Measurements from ENCODE around the gene NOP16.

Gene NOP16

DNA sequence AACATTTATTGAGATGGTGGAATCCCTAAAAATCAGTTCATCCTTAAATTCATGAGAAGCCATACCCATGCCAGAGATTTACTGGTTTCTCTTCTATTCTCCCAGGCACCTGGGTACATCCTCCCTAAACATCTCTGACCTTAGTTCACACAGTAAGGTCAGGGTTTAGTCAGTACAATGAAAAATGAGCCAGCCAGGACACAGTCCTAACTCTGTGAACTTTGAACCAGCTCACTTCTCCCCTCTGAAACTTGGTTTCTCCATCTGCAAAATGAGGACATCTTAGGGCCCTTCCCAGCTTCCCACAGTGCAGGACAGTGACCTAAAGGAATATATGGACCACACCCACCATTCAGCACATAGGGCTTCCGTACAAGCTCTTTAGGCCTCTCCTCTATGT is 1.9 kb downstream of the NOP16 start:
- no peak for DNase-seq (ENCODE audit: low read depth in 2 of 2)

DNA sequence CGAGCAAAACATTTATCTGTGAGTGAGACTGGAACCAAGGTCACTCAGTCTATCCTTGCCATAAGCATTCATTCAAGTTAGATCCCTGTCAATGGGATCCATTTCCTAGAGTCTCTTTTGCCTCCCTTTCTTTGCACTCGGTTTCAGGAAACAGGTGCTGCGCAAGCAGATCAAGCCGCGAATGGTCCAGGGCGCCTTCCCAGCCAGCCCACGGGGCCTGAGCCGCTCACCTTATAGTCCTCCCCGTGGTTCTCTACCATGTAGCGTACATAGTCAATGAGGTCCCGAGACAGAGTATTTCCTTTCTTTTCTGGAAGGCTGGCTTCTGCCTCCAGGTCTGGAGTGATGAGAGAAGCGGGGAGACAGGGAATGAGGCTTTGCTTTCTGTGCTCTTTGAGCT is 3.4 kb downstream of the NOP16 start:
- no peak for DNase-seq (ENCODE audit: low read depth in 2 of 2)

DNA sequence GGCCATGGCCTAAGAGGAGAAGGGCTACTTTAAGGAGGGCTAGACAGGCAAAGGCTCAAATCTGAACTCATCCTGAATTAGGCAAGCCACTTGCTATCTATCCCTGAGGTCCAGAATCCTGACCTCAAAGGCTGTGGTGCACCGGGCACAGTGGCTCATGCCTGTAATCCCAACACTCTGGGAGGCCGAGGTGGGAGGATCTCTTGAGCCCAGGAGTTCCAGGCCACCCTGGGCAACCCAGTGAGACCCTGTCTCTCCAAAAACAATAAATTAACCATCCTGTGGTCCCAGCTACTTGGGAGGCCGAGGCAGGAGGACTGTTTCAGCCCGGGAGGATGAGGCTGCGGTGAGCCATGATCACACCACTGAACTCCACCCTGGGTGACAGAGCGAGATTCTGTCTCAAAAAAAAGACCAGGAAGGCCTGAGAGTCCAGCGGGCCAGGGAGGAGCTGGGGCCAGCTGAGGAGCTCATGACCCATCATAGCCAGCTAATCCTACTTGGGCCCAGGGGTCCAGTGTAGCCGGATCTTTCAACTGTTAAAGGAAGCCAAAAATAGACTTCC is 4.0 kb downstream of the NOP16 start:
- no peak for DNase-seq (ENCODE audit: low read depth in 2 of 2)

DNA sequence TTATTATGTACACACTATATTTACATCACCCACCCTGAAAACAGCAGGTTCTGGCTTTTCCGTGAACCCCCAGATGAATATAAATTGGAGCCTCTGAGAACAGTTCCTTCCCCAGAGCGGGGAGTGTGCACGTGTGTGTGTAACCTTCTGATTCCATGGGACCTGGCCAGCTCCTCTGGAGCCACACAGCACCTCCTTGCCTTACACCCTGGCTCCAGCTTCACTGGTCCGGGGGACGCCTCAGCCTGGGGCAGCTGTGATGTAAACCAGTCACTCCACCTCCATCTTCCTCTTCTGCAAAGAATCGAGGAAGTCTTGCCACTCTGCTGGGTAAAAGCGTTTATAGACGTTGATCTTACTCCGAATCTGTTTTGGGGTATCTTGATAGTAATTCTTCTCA is 4.4 kb downstream of the NOP16 start:
- no peak for DNase-seq (ENCODE audit: low read depth in 2 of 2)

DNA sequence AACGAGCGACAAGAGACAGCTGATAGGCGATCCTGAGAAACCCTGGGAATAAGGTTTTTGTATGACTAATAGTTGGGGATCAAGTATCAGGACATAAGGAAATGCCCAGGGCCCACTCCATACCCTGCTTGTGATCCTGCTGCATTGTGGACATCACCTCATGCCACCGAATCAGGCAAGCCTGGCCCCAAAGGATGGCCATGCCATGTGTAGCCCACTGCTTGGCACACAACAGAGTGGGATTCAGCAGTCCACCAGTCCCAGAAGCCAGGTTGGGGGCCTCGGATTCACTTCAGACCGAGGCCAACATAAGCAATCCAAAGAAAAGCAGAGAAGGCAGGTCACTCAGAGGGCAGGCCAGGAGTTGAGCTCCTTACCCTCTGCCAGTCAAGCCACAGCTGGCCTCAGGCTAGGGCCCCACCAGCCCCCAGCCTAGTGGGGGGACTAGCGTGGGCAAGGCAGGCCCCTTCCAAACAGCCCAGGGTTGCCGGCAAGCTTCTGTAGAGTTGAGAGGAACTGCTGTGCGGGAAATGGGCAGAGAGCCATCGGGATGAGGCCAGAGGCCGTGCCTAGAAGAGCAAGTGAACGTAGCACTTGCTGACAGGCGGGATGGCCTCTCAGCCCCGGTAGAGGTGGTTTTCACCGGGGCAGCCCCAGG is 5.0 kb downstream of the NOP16 start:
- DNase-seq (ENCODE audit: low read depth in 2 of 2) = no peak

DNA sequence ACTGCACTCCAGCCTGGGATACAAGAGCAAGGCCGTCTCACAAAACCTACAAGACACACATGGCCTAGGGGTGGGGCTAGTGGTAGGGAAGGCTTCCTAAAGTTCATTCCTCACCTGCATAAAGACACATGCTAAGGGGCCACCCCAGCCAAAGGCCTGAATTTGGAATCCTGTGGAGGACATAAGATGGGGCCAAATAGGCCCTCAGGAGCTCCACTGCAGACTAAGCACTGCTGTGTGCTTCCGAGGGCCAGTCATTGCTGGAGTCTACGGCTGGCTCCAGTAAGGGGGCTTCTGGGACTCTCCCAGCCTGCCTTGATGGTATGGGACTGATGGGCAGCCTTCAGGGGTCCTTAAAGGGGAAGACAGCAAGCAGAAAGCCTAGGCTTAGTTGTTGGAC is 5.7 kb downstream of the NOP16 start:
- no peak for DNase-seq (ENCODE audit: low read depth in 2 of 2)

DNA sequence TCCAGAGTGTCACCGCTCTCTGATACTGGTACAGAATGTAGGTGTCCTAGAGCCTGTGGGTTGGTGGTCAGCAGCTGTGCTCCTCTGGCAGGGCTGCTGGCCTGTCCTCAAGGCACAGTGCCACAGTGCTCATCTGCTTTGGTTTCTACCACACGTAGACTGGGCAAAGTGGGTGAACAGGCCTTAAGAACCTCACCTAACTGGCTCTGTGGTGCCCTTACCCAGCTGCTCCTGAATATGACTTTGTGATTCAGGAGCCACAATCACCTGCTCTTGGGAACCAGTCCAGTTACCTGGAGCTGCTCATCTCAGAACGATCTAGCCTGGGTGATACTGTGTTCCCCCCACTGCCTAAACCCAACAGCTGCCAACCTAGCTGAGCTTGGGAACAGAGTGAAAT is 6.4 kb downstream of the NOP16 start:
- DNase-seq (ENCODE audit: low read depth in 2 of 2) = no peak

DNA sequence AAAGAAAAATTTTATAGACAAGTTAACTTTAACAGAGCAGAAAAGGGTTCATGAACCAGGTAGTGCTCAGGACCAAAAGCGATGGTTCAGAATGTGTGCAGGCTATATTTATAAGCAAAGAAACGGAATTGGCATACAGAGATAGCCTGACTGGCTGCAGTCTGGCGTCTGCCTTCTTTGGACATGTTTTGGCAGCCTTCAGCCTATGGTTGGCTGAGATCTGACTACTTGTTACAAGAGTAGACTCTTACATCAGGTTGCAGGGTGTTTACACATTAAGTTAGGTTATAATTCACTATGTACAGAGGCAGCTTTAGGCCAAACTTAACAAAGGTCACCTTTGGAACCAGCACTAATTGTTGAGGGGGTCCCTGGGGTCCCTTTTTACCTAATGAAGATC is 7.0 kb downstream of the NOP16 start:
- no peak for DNase-seq (ENCODE audit: low read depth in 2 of 2)

DNA sequence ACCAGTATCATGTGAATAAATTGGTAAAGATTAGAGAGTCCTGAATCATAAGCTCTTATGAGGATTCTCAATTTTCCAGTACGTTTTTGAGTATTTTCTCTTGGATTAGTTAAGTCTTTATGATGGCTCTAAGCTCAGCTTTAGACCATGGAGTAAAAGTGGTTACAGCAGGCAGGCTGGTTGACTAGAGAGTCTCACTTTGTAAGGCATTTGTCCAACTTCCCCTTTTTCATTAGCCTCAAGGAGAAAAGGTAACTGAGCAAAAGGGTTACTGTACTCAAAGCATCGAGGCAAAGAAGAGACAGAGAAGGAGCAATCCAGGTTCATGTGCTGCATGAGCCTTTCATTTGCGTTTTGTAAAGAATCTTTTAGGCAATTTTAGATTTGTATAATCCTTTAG is 8.5 kb downstream of the NOP16 start:
- no peak for DNase-seq (ENCODE audit: low read depth in 2 of 2)

DNA sequence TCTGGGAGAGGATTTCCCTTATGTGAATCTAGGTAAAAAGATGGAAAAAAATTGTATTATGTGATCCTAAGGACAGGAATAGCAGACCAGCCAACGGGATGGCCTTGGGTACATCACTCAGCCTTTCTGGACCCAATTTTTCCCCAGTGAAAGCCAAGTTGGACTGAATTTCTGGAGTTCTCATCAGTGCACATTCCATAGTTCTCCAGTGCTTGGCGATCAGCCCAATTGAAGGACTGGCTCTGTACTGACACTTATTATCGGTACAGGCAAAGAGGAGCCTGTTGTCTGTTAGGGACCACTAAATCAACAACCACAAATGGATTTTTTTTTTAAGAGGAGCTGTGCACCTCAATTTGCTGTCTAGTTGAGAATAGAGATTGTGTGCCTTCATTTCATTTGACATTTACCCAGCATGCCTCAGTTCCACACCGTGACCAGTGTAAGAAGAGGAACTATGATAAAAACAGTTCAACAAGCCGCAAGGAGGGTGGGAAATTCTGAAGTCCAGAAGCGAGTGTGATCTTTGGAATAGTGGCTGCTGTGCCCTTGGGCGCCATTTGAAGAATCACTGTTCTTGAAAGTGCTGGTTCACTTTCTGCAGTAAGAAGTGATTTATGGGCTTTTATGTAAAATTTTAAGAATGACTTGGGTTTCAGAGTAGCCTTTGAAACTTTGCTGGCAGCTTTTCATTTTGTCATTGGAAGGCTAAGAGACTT is 15.1 kb downstream of the NOP16 start:
- DNase-seq (ENCODE audit: low read depth in 2 of 2) = no peak

DNA sequence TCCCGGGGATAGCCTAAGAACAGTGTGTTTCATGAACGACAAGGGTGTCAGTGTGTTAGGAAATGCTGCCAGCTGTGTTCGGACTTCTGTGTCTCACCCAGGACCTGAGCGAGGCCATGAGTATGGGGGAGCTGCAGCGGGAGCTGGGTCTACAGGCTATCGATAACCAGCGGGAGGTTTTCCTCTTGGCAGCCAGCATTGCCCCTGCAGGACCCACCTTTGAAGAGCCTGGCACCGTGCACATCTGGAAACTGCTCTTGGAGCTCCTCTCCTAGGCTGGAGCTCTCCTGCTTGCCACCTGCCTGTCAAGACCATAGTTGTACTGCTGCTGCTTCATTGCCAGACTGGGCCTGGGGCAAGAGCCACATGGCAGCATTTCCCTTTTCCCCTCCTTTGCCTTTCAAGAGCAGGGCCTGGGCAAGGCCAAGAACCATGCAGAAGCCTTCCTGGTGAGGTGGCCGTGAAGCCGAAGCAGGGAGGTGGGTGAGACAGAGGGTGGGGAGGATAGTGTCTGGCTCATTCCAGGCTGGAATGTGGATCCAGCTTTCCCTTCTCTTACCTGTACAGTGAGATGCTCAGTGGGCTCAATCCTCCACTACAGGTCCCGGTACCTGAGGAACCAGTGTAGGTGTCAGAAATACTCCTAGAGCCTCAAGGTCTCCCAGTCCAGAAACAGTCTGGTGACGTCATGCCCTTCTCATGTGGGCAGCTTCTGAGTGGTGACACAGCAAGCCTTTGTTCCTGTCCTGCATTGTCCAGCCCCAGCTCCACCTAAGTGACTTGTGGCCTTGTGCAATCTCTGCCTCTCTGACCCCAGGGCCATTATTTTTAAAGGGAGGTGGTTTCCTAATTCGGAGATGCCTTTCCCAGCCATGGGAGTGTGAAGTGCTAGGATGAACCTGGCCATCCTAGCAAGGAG is 16.5 kb downstream of the NOP16 start:
- DNase-seq (ENCODE audit: low read depth in 2 of 2) = no peak

DNA sequence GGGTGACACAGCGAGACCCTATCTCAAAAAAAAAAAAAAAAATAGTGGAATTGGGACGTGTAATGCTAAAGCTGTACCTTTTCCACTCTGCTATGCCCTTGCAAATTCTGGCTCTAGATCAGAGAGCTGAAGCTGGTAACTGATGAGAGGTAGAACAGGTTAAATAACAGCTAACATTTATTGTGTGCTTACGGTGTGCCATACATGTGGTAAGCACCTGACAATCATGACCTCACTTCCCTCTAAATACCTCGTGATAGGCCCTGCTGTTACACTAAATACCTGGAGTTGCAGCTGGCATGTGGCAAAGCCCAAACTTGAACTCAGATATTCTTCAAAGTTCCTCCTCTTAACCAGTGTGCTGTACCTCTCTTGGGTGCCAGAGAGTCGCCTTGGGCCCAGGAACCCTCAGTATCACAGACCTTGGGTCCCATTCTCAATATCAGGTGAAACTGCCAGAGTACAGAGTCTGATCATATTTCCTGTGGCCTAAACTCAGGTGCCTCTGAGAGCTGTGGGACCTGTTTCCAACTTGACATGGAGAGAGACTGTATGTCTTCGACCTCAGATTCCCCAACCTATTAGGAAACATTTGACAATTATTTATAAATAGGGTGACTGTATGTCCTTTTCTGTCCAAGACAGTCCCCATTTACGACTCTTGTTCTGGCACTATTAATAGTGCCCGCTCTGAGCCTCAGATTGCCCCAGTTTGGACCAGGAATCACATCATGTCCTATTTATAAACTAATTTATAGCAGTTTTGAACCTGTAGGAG is 18.3 kb downstream of the NOP16 start:
- DNase-seq (ENCODE audit: low read depth in 2 of 2) = no peak

DNA sequence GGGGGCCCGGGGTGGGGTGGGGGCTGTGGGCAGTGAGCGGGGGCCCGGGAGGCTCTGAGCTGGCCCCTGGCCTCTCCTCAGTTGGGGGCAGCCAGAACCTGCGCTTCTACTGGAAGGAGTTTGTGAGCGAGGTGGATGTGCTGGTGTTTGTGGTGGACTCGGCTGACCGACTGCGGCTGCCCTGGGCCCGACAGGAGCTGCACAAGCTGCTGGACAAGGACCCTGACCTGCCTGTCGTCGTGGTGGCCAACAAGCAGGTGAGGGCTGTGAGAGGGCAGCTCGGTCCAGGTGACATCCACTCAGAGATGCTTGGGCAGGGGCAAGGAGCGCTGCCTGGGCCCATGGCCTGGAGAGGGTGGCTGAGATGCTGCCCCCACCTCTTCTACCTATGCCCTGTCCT is 19.7 kb downstream of the NOP16 start:
- DNase-seq (ENCODE audit: low read depth in 2 of 2) = no peak

DNA sequence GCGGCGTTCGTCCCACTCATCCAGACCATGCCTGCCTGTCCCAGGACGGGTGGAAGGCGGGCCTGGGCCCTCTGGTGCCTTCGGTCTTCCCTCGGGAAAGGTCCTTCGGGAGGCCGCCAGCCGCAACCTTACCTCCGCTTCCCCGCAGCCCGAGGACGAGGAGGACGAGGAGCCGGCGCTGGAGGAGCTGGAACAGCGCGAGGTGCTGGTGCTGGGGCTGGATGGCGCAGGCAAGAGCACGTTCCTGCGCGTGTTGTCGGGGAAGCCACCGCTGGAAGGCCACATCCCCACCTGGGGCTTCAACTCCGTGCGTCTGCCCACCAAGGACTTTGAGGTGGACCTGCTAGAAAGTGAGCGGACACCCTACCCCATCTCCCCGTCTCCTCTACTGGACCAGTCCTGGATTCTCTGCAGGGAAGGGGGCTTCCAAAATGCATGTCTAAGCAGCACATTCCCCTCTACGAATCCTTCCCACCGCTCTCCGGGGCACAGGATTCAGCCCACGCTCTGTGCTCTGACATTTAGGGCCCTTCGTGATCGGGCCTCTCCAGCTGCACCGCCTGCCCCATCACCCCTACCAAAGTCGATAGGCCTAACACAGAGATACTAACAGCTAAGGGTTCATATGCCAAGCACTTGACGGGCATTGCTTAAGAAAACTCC is 22.0 kb downstream of the NOP16 start:
- DNase-seq (ENCODE audit: low read depth in 2 of 2) = no peak

DNA sequence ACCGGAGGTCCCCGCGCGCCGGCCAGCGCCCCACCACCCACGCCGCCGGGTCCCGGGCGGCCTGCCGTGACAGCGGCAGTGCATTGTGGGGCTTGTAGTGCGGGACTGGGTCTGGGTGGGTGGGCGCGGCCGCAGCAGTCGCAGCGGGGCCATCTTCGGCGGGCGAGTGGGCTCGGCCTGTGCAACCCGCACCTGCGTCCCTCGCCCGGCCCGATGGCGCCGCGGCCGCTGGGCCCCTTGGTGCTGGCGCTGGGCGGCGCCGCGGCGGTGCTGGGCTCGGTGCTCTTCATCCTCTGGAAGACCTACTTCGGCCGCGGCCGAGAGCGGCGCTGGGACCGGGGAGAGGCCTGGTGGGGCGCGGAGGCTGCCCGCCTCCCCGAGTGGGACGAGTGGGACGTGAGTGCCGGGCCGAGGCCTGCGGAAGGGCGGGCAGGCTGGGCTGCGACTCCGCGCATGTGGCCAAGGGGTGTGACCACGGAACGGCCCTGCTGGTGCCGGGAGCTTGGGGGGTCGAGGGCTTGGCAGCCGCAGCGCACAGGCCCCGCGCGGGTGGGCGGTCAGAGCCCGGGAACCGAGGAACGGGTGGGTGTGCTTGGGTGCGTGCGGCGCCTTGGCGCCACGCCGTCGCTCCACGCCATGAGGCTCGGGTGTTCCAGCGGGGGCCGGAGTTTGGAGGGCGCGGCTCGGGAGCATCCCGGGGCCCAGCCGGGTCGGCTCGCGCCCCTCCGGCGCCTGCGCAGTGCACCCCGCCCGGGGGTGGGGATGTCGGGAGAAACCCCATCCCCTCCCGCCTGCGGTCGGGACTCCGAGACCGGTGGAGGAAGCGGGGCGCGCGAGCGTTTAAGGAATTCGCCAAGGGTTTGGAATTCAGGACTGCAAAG is 22.8 kb downstream of the NOP16 start, which contains the start of gene ARL10:
Gene ARL10, plus strand, starts transcription at position 137 of the 881 bp plus-strand sequence. Its CDS starts 77 bp downstream, at position 214.
- DNase-seq (ENCODE audit: low read depth in 2 of 2) = peak; percentile 40 to 52

DNA sequence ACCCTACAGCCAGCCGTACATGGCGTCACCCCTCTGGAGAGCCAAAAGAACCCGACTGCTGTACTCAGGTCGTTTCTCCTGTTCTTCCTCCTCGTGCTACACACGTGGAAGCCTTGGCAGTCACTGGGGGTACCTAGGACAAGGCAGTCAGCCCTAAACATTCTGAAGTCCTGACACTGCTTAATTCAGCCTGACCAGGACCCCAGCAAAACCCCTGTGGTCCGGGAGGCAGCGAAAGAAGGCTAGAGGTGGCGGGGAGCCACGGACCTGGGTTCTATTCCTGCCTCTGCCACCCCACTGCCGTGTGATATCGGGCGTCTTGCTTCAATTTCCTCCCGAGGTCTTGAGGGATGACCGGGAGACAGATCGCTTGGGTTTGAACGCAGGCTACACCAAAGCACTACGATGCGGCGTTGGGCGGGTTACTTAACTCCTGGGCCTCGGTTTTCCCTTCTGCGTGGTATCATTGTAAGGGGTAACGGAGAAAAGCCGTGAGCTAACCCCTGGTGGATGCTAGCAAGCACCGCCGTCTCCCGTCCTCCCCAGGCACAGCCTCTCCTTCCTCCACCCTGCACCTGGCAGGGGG is 23.5 kb downstream of the NOP16 start:
- no peak for DNase-seq (ENCODE audit: low read depth in 2 of 2)

DNA sequence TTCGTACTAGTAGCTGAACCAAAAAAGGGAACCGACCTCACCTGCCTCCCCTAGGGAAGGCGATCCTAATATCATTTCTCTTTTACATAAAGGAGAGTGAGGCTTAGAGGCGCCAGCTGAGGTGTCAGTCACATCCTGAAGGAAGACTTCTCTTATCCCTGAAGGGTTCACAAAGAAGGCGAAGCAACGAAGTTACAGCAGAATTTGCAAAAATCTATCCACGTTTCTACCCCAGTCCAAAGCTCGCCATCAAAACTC is 26.2 kb downstream of the NOP16 start:
- no peak for DNase-seq (ENCODE audit: low read depth in 2 of 2)

DNA sequence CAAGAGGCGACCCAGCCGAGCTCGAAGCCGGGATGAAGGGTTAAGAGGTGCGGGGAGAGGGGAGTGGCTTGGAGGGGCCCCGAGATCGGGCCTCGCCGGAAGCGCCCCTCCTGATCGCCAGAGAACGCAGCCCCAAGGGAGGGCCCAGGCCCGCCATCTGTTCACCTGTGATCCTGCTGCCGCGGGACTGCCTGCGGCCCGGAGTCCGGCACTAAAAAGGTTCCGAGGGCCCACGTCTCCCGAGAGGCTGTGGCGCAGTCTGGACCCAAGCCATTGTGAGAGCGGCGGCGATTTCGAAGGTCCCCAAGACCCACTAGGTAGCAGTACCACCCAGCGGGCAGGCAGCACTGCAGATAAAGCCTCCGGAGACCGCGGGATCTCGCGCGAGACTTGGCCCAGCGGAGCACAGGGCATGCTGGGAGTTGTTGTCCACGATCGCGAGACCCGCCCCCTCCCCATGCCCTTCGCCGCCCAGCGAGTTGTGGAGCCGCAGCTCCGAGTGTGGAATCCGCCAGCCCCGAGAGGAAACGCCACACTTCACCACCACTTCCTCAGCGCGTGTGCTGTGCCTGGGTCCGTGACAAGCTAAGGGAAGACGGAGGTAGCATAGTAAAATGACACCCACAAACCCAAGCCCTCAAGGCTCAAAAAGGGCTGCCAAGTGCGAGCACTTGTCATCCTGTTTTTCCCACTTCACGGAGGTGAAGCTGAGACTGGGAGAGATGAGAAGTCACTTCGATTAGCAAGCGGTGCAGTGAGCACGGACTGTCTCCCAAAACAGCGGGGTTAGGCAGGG is 26.8 kb downstream of the NOP16 start, which contains the start of gene KIAA1191:
Gene KIAA1191, minus strand, starts transcription at position 328 of the 796 bp plus-strand sequence. CDS start 2,256 bp downstream, outside the sequence.
- peak; percentile 88 to 93 for DNase-seq (ENCODE audit: low read depth in 2 of 2)

Data from activated CD4-positive, alpha-beta T cell treated with anti-CD3 and anti-CD28 coated beads for 24 hours (primary cell).